Endothelial cell (in vitro differentiated cells): ENCODE data around the gene CFAP46. TPM values are rescaled to one million over a fixed set of nuclear protein-coding genes. Genes with fewer than 3 reads are reported as not detected.

Experiments
- DNase-seq: peaks from one replicate; pipeline ENCODE4 v3.0.0; 2021; ENCODE audit warnings: low spot score
- H3K27ac Mint-ChIP-seq: one replicate; pipeline ENCODE4 v1.8.0; 2021; ENCODE audit warnings: mixed read lengths, inconsistent platforms; ENCODE audit not compliant: unreplicated experiment
- H3K27me3 Mint-ChIP-seq: one replicate; pipeline ENCODE4 v1.8.0; 2021; ENCODE audit warnings: mild to moderate bottlenecking, moderate library complexity, mixed read lengths, inconsistent platforms; ENCODE audit not compliant: unreplicated experiment
- H3K36me3 Mint-ChIP-seq: one replicate; pipeline ENCODE4 v1.8.0; 2021; ENCODE audit warnings: mild to moderate bottlenecking, low read depth, mixed read lengths, inconsistent platforms; ENCODE audit not compliant: unreplicated experiment
- H3K4me1 Mint-ChIP-seq: one replicate; pipeline ENCODE4 v1.8.0; 2021; ENCODE audit warnings: mild to moderate bottlenecking, mixed read lengths, inconsistent platforms; ENCODE audit not compliant: unreplicated experiment
- H3K4me3 Mint-ChIP-seq: one replicate; pipeline ENCODE4 v1.8.0; 2021; ENCODE audit warnings: mild to moderate bottlenecking, mixed read lengths, inconsistent platforms; ENCODE audit not compliant: unreplicated experiment
- H3K9me3 Mint-ChIP-seq: one replicate; pipeline ENCODE4 v1.8.0; 2021; ENCODE audit warnings: mixed read lengths, inconsistent platforms; ENCODE audit not compliant: unreplicated experiment
- total RNA-seq: library from RNA; stranded (reverse); fragmentation: NEBNext Ultra II Directional; extraction: Animal tissue kit (Norgen Biotek cat#: 25700); gene quantifications from one replicate; pipeline ENCODE4 v1.2.1, GENCODE V29; 2021; ENCODE audit not compliant: unreplicated experiment
- TF ChIP-seq, protein P1 (sequence below): fragments of 200-600 bp; sonication (generic); IDR thresholded peaks from one replicate; pipeline ENCODE4 v1.5.0; 2021; ENCODE audit warnings: antibody characterized with exemption; ENCODE audit not compliant: unreplicated experiment

The CFAP46 gene
- total RNA-seq, 1 donor from 2014 or later: 0.95 TPM

DNA sequence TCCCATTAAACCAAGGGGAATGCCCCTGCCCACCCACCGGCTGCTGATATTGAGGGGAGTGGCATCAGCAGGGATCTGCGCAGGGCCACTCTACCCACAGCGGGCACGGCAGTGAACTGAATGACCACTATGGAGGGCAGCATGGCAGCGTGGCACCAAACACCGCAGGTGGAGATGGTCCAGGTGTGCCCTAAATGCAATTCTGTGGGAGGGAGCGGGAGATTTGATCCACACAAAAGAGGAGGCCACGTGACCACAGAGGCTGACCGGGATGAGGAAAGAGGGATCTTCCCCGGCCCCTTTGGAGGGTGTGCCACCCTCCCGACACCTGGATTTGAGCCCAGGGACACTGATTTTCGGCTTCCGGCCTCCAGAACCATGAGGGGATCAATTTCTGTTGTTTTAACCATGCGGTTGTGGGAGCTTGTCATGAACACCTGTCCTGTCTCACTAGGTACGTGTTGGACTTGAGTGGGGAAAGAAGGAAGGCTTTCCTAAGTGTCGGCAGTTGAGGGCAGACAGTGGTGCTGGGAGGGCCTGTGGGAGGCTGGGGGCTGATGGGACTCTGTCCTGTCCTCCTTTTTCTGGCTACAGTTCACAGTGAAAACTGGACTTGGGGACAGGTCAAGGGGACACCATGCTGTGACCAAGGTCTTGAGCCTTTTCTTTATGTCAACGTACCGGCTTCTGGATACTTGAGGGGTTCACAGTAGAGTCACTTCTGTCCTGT lies 66.1 kb downstream of the CFAP46 start:
- H3K27me3 Mint-ChIP-seq: no peaks in the 10 kb centered on the region
- TF ChIP-seq, protein P1, sequence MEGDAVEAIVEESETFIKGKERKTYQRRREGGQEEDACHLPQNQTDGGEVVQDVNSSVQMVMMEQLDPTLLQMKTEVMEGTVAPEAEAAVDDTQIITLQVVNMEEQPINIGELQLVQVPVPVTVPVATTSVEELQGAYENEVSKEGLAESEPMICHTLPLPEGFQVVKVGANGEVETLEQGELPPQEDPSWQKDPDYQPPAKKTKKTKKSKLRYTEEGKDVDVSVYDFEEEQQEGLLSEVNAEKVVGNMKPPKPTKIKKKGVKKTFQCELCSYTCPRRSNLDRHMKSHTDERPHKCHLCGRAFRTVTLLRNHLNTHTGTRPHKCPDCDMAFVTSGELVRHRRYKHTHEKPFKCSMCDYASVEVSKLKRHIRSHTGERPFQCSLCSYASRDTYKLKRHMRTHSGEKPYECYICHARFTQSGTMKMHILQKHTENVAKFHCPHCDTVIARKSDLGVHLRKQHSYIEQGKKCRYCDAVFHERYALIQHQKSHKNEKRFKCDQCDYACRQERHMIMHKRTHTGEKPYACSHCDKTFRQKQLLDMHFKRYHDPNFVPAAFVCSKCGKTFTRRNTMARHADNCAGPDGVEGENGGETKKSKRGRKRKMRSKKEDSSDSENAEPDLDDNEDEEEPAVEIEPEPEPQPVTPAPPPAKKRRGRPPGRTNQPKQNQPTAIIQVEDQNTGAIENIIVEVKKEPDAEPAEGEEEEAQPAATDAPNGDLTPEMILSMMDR: no peak
- no peak overlapping the region for H3K27ac Mint-ChIP-seq
- H3K9me3 Mint-ChIP-seq: no peaks in the 10 kb centered on the region
- no peak overlapping the region for H3K4me3 Mint-ChIP-seq
- no peak for DNase-seq
- peaks cover 3% of the 10 kb centered on the region for H3K4me1 Mint-ChIP-seq
- H3K36me3 Mint-ChIP-seq: peaks cover 4% of the 10 kb centered on the region

DNA sequence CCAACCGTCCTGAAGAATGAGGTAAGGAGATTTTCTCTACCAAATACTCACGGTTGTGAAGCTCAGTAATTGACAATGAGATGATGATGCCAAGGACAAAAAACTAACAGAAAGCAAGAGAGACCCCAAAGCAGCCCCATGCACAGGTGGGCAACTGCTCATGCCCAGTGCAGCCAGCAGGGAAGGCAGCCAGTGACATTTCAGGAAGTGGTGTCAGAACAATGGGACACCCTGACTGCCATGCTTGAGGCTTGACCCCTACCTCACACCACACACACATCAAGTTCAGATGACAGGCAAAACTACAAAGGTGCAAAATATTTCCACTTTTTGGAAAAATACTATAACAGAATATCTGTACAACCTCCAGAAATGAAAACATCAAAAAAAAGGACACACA lies 66.9 kb downstream of the CFAP46 start:
- no peak for DNase-seq
- Mint-ChIP-seq H3K4me1 (peaks cover 3% of the 10 kb centered on the region), H3K27me3 (peaks cover 3% of the 10 kb centered on the region), H3K9me3 (no peaks in the 10 kb centered on the region), H3K36me3 (peaks cover 4% of the 10 kb centered on the region), H3K27ac (no peak overlapping the region), H3K4me3 (no peak overlapping the region)
- TF ChIP-seq, protein P1: no peak

DNA sequence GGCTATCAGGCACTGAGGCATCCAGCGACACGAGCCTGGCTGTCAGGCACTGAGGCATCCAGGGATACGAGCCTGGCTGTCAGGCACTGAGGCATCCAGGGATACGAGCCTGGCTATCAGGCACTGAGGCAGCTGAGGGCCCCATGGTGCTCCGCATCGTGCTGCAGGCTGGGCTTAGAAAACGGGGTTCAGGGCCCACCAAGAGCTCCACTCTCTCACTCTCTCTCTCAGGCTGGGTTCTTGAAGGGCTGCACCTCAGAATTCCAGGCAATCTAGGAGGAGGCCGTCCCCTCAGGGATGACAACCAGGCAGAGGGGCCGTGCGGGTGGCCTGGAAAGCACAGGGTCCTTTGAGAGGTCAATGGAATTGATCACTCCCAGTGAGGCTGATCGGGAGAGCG lies 69.0 kb downstream of the CFAP46 start:
- Mint-ChIP-seq H3K36me3 (peaks cover 4% of the 10 kb centered on the region), H3K27ac (no peak overlapping the region), H3K27me3 (peaks cover 3% of the 10 kb centered on the region), H3K4me3 (no peak overlapping the region), H3K9me3 (no peaks in the 10 kb centered on the region), H3K4me1 (no peaks in the 10 kb centered on the region)
- no peak for DNase-seq
- TF ChIP-seq, protein P1: no peak

DNA sequence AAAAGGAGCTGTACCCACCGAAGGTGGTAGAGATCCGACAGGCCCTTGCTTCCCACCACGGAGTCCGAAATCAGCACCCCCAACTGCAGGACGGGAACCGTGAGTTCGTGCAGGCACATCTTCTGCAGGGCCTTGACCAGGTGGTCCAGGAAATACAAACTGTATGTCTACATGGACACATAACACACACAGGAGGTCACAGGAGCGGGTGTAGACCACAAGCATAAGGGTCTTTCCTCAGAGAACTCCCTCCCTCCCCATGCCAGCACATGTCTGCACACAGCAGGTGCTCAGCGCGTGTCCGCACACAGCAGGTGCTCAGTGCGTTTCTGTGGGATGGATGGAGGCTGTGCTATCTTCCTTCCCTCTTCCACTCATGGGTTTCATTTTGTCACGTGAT lies 69.7 kb downstream of the CFAP46 start:
- H3K9me3 Mint-ChIP-seq: no peaks in the 10 kb centered on the region
- DNase-seq: no peak
- peaks cover 3% of the 10 kb centered on the region for H3K27me3 Mint-ChIP-seq
- H3K27ac Mint-ChIP-seq: no peak overlapping the region
- peaks cover 4% of the 10 kb centered on the region for H3K36me3 Mint-ChIP-seq
- no peak overlapping the region for H3K4me3 Mint-ChIP-seq
- no peaks in the 10 kb centered on the region for H3K4me1 Mint-ChIP-seq
- TF ChIP-seq, protein P1: no peak

DNA sequence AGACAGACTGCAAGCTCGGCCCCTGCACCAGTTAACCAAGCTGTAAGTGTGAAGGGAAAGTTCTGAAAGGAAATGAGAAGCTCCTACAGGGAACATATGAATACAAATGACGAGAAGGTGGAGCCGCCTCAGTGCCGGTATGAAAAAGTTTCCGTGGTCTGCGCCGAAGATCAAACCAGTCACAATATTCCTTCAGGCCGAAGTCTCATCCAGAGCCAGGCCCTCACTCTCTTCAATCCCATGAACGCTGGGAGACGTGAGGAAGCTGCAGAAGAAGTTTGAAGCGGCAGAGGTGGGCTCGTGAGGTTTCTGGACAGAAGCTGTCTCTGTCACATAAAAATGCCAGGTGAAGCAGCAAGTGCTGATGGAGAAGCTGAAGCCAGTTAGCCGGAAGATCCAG lies 71.9 kb downstream of the CFAP46 start:
- peaks cover 7% of the 10 kb centered on the region for H3K27me3 Mint-ChIP-seq
- no peaks in the 10 kb centered on the region for H3K9me3 Mint-ChIP-seq

More for the DNA sequence above, 71.9 kb downstream of the CFAP46 start:
- Mint-ChIP-seq H3K4me1 (no peaks in the 10 kb centered on the region), H3K36me3 (peaks cover 3% of the 10 kb centered on the region), H3K27ac (no peak overlapping the region), H3K4me3 (no peak overlapping the region)
- no peak for DNase-seq
- TF ChIP-seq, protein P1: no peak
